Measurements from ENCODE around the gene SC5D.

Gene SC5D

DNA sequence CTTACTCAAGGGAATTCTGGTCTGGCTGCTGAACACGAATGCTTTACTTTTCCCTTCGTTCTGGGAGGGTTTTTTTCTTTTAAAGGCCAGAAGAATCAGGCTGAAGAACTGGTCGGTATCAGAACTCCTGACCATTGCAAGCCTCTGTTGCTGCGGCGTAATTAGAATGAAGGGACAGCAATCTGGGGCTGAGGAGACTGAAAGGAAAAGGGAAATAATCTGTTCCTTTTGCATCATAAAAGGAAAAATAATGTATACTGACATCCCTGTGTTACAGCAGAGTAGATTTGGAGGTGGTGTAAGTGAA lies 670 bp downstream of the SC5D start:
- Histone ChIP-seq H3K4me1 (ENCODE audit: control insufficient read depth, insufficient read depth, low read length) (peaks cover 8% of the 10 kb centered on the region), H3K4me3 (ENCODE audit: low read length) (peak overlapping the region; percentile 88), H3K9ac (ENCODE audit: low read length) (peak overlapping the region; percentile 94), H3K9me3 (ENCODE audit: control insufficient read depth, low read length) (peaks cover 5% of the 10 kb centered on the region), H3K36me3 (ENCODE audit: control insufficient read depth, insufficient read depth, low read length, severe bottlenecking) (peaks cover 8% of the 10 kb centered on the region), H3K27me3 (replicated peaks; ENCODE audit: control insufficient read depth, insufficient read depth, low read length) (peaks cover 4% of the 10 kb centered on the region)
- no peak for DNase-seq (ENCODE audit: low read depth)

DNA sequence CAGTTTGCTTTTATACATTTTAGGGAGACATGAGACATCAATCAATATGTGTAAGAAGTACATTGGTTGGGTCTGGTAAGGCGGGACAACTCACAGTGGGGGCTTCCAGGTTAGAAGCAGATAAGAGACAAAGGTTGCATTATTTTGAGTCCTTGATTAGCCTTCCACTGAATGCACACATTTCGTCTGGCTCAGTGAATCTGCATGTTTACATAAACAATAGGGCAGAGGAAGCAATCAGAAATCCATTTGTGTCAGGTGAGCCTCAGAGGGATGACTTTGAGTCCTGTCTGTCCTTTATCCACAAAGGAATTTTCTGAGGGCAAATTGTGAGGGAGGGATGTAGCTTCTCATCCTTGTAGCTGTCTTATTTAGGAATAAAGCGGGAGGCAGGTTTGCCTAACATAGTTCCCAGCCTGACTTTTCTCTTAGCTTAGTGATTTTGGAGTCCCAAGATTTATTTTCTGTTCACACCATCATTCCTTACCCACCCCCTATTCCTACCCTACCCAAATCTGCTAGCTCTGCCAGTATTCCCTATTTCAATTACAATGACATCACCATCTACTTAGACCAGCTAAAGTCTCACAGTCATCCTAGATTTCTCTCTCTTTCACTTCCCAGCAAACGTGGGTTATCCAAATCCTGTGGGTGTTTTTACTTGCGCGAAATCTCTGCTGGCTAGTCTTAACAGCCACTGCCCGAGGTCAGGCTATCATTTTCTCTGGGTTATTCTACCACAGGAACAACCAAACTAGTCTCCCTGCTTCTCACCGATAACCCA lies 2.9 kb downstream of the SC5D start:
- no peak for DNase-seq (ENCODE audit: low read depth)

DNA sequence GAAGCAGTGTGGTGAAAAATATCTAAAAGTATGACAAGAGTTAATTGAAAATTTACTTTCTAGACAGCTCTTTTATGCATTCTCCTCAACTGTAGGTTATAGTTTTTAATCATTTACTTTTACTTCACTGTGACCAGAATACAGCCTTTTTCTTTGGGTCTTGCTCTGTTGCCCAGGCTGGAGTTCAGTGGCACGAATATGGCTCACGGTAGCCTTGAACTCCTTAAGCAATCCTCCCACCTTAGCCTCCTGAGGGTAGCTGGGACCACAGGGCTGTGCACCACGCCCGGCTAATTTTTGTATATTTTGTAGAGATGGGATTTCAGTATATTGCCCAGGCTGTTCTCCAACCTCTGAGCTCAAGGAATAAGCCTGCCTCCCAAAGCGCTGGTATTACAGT lies 5.3 kb downstream of the SC5D start:
- Histone ChIP-seq H3K36me3 (ENCODE audit: control insufficient read depth, insufficient read depth, low read length, severe bottlenecking) (peaks cover 8% of the 10 kb centered on the region), H3K9me3 (ENCODE audit: control insufficient read depth, low read length) (no peaks in the 10 kb centered on the region), H3K27me3 (replicated peaks; ENCODE audit: control insufficient read depth, insufficient read depth, low read length) (no peaks in the 10 kb centered on the region), H3K4me1 (ENCODE audit: control insufficient read depth, insufficient read depth, low read length) (peaks cover 30% of the 10 kb centered on the region), H3K4me3 (ENCODE audit: low read length) (no peak overlapping the region), H3K9ac (ENCODE audit: low read length) (no peak overlapping the region)
- DNase-seq (ENCODE audit: low read depth) = no peak

More for the DNA sequence above, 2.9 kb downstream of the SC5D start:
- Histone ChIP-seq H3K4me3 (ENCODE audit: low read length) (no peak overlapping the region), H3K9me3 (ENCODE audit: control insufficient read depth, low read length) (peaks cover under 1% of the 10 kb centered on the region), H3K9ac (ENCODE audit: low read length) (no peak overlapping the region), H3K36me3 (ENCODE audit: control insufficient read depth, insufficient read depth, low read length, severe bottlenecking) (peaks cover 8% of the 10 kb centered on the region), H3K4me1 (ENCODE audit: control insufficient read depth, insufficient read depth, low read length) (peaks cover 17% of the 10 kb centered on the region), H3K27me3 (replicated peaks; ENCODE audit: control insufficient read depth, insufficient read depth, low read length) (no peaks in the 10 kb centered on the region)

DNA sequence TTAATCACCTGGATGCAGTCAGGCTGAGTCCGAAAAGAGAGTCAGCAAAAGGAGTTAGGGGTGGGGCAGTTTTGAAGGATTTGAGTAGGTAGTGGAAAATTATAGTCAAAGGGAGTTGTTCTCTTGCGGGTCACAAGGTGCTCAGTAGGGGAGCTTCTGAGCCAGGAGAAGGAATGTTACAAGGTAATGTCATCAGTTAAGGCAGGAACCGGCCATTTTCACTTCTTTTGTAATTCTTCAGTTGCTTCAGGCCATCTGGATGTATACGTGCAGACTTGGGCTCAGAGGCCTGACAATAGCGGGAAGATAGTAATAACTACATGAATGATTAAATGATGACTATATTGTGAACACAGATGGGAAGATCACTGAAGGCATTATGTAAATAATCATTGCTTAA lies 6.2 kb downstream of the SC5D start:
- Histone ChIP-seq H3K9ac (ENCODE audit: low read length) (no peak overlapping the region), H3K9me3 (ENCODE audit: control insufficient read depth, low read length) (no peaks in the 10 kb centered on the region), H3K36me3 (ENCODE audit: control insufficient read depth, insufficient read depth, low read length, severe bottlenecking) (peaks cover 15% of the 10 kb centered on the region), H3K4me3 (ENCODE audit: low read length) (no peak overlapping the region), H3K27me3 (replicated peaks; ENCODE audit: control insufficient read depth, insufficient read depth, low read length) (no peaks in the 10 kb centered on the region), H3K4me1 (ENCODE audit: control insufficient read depth, insufficient read depth, low read length) (peaks cover 27% of the 10 kb centered on the region)
- DNase-seq (ENCODE audit: low read depth) = no peak

DNA sequence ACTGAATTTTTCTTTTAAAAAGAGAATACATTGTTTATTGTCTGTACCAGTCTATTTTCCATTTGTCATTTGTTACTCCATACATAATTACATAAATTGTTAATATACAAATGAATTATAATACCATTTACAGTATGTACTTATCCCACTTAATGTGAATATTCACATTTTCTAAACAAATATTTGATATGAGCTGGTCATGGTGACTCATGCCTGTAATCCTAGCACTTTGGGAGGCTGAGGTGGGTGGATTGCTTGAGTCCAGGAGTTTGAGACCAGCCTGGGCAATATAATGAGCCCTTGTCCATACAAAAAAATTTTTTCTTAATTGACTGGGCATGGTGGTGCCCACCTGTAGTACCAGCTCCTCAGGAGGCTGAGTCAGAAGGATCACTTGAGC lies 6.8 kb downstream of the SC5D start:
- peaks cover 23% of the 10 kb centered on the region for H3K4me1 ChIP-seq (ENCODE audit: control insufficient read depth, insufficient read depth, low read length)
- H3K9ac ChIP-seq (ENCODE audit: low read length) = no peak overlapping the region
- peaks cover 21% of the 10 kb centered on the region for H3K36me3 ChIP-seq (ENCODE audit: control insufficient read depth, insufficient read depth, low read length, severe bottlenecking)
- no peak overlapping the region for H3K4me3 ChIP-seq (ENCODE audit: low read length)
- no peak for DNase-seq (ENCODE audit: low read depth)
- no peaks in the 10 kb centered on the region for H3K9me3 ChIP-seq (ENCODE audit: control insufficient read depth, low read length)
- no peaks in the 10 kb centered on the region for H3K27me3 ChIP-seq (replicated peaks; ENCODE audit: control insufficient read depth, insufficient read depth, low read length)

DNA sequence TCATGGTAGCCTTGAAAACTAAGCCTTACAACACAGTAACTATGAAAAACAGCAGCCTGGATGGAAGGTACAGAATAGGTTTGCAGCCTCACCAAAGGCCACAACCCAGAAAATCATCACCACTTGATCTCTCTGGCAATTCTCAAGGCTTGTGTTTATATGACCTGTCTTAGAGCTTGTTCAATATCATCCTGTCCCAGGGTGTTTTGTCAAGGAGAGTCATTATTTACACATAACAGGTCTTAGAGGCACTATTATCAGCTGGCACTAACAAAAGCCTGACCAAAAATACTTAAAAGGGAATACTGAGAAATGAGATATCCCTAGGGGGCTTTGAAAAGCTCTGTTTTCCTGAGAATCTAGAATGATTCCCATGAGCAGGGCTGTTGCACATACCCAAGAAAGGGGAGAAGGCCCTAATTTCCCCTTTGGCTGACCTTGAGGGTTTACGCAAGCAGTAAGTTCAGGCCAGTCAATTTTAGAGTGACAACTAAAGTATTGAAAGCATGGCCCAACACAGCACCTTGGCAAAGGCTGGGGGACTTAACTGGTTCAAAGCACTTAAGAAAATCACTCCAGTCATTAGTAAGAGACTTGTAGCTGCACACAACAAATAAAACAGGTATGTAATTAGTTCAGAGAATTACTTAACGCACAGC lies 7.9 kb downstream of the SC5D start:
- peak; percentile 22 for DNase-seq (ENCODE audit: low read depth)
- Histone ChIP-seq H3K9me3 (ENCODE audit: control insufficient read depth, low read length) (no peaks in the 10 kb centered on the region), H3K4me1 (ENCODE audit: control insufficient read depth, insufficient read depth, low read length) (peaks cover 23% of the 10 kb centered on the region), H3K4me3 (ENCODE audit: low read length) (peak overlapping the region; percentile 2), H3K36me3 (ENCODE audit: control insufficient read depth, insufficient read depth, low read length, severe bottlenecking) (peaks cover 31% of the 10 kb centered on the region), H3K9ac (ENCODE audit: low read length) (no peak overlapping the region), H3K27me3 (replicated peaks; ENCODE audit: control insufficient read depth, insufficient read depth, low read length) (no peaks in the 10 kb centered on the region)

DNA sequence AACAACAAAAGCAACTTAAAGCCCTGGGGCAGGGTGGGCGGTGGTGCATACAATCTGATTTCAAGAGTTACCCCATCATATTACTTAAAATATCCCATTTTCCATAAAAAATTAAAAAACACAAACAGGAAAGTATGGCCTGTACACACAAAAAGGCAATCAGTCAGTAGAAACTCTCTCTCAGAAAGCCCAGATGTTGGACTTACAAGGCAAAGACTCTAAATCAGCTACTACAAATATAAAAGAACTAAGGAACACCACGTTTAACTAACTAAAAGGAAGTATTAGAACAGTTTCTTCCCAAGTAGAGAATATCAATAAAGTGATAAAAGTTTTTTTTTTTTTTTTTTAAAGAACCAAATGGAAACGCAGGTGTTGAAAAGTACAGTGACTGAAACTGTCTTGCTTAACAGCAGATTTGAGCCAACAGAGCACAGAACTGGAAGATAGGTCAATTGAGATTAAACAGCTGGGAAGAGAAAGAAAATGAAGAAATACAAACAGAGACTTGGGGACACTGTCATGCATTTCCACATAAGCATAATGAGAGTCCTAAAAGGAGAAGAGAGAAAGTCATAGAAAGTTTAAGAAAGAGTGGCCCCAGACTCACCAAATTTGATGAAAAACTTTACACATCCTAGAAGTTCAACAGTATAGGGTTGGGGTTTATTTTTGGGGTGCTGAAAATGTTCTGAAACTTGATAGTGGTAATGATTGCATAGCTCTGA lies 8.6 kb downstream of the SC5D start:
- Histone ChIP-seq H3K36me3 (ENCODE audit: control insufficient read depth, insufficient read depth, low read length, severe bottlenecking) (peaks cover 36% of the 10 kb centered on the region), H3K9ac (ENCODE audit: low read length) (no peak overlapping the region), H3K4me3 (ENCODE audit: low read length) (peak overlapping the region; percentile 2), H3K9me3 (ENCODE audit: control insufficient read depth, low read length) (no peaks in the 10 kb centered on the region), H3K27me3 (replicated peaks; ENCODE audit: control insufficient read depth, insufficient read depth, low read length) (no peaks in the 10 kb centered on the region), H3K4me1 (ENCODE audit: control insufficient read depth, insufficient read depth, low read length) (peaks cover 23% of the 10 kb centered on the region)
- no peak for DNase-seq (ENCODE audit: low read depth)

DNA sequence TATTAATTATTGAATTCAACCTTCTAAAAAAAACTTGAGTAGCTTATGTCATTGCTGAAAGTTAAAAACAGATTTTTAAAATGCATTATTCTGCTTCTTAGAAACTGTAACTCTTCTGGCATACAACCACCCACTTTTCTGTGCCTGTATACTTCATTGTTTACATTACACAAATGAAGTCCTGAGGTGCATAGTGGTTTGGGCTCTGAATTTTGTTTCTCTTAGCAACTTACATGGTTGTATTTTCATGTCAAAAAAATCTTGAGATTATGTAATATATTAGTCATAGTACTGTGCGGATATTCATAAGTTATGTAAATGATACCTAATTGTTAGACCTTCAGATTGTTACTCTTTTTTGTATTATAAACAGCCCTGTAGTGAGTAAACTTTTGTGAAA lies 12.2 kb downstream of the SC5D start:
- Histone ChIP-seq H3K4me3 (ENCODE audit: low read length) (no peak overlapping the region), H3K9ac (ENCODE audit: low read length) (no peak overlapping the region), H3K36me3 (ENCODE audit: control insufficient read depth, insufficient read depth, low read length, severe bottlenecking) (peaks cover 64% of the 10 kb centered on the region), H3K9me3 (ENCODE audit: control insufficient read depth, low read length) (no peaks in the 10 kb centered on the region), H3K4me1 (ENCODE audit: control insufficient read depth, insufficient read depth, low read length) (peaks cover 19% of the 10 kb centered on the region), H3K27me3 (replicated peaks; ENCODE audit: control insufficient read depth, insufficient read depth, low read length) (no peaks in the 10 kb centered on the region)
- DNase-seq (ENCODE audit: low read depth) = no peak

DNA sequence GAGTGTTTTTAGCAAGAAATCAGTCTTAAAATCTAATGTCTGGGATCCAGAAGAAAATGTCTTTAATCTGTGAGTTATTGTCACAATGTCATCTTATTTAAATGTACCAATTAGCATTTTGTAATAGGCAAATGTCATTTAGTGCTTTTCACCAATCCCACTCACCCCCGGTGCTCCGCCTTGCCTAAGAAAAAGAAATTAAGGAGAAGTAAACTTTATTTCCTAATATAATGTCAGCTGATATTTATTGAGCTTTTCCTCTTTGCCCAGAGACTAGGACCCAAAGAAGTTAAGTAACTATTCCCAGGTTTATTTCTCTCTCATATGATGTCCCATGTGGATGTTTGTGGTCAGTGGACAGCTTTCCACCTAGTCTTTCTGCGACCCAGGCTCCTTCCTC lies 16.2 kb downstream of the SC5D start:
- Histone ChIP-seq H3K4me1 (ENCODE audit: control insufficient read depth, insufficient read depth, low read length) (no peaks in the 10 kb centered on the region), H3K9me3 (ENCODE audit: control insufficient read depth, low read length) (no peaks in the 10 kb centered on the region), H3K4me3 (ENCODE audit: low read length) (no peak overlapping the region), H3K27me3 (replicated peaks; ENCODE audit: control insufficient read depth, insufficient read depth, low read length) (no peaks in the 10 kb centered on the region), H3K9ac (ENCODE audit: low read length) (no peak overlapping the region), H3K36me3 (ENCODE audit: control insufficient read depth, insufficient read depth, low read length, severe bottlenecking) (peaks cover 61% of the 10 kb centered on the region)
- DNase-seq (ENCODE audit: low read depth) = no peak

DNA sequence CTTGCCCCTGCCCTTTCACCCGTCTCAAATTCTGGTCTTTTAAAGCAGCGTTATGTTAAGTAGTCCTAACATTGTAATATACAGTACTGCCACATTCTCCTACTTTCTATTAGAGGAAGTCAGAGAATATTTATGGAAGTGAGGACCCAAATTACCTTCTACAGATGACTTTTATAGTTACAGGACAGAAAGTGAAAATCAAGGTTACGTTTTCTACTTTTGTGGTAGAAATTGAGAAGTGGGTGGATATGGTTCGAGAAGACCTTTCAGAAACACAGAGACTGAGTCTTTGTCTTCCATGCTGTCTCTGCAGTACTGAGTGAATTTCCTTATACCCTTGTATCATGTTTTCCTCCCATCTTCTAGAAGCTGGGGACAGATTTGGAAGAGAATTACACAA lies 17.1 kb downstream of the SC5D start:
- DNase-seq (ENCODE audit: low read depth) = no peak
- Histone ChIP-seq H3K27me3 (replicated peaks; ENCODE audit: control insufficient read depth, insufficient read depth, low read length) (no peaks in the 10 kb centered on the region), H3K36me3 (ENCODE audit: control insufficient read depth, insufficient read depth, low read length, severe bottlenecking) (peaks cover 53% of the 10 kb centered on the region), H3K4me3 (ENCODE audit: low read length) (no peak overlapping the region), H3K9me3 (ENCODE audit: control insufficient read depth, low read length) (no peaks in the 10 kb centered on the region), H3K9ac (ENCODE audit: low read length) (no peak overlapping the region), H3K4me1 (ENCODE audit: control insufficient read depth, insufficient read depth, low read length) (no peaks in the 10 kb centered on the region)

DNA sequence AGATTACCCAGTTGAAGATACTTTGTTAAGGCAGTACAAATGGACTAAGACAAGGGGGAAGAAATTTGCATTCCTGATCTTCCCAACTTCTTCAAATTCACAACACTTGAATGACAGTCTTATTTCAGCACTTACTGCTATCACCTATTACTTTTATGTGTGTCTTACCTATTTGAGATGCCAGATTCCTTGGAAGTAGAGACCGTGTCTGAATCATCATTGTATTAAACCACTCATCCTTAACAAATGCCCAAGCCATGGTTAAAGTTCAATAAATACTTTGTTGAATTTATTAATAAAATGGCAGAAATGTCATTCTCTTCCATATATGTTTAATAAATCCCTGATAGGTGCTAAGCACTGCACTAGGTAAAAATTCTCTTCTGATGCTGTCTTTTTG lies 18.3 kb downstream of the SC5D start:
- Histone ChIP-seq H3K4me1 (ENCODE audit: control insufficient read depth, insufficient read depth, low read length) (no peaks in the 10 kb centered on the region), H3K9ac (ENCODE audit: low read length) (no peak overlapping the region)

More for the DNA sequence above, 18.3 kb downstream of the SC5D start:
- Histone ChIP-seq H3K4me3 (ENCODE audit: low read length) (no peak overlapping the region), H3K27me3 (replicated peaks; ENCODE audit: control insufficient read depth, insufficient read depth, low read length) (no peaks in the 10 kb centered on the region), H3K36me3 (ENCODE audit: control insufficient read depth, insufficient read depth, low read length, severe bottlenecking) (peaks cover 40% of the 10 kb centered on the region), H3K9me3 (ENCODE audit: control insufficient read depth, low read length) (no peaks in the 10 kb centered on the region)
- DNase-seq (ENCODE audit: low read depth) = no peak
